Astrocyte of the cerebellum (primary cell): Measurements from ENCODE around the gene MGAT5B.

Experiments
- DNase-seq: peaks from one replicate; pipeline ENCODE4 v3.0.0-alpha.2; 2011; ENCODE audit warnings: low read depth
- H3K4me3 ChIP-seq: 2 replicates; pipeline ENCODE4 v1.5.1; 2011; ENCODE audit warnings: mild to moderate bottlenecking, low read depth, low read length, moderate library complexity
- CTCF ChIP-seq: IDR thresholded peaks from 2 replicates; pipeline ENCODE4 v1.5.1; 2012; ENCODE audit warnings: low read length, low read depth, moderate library complexity, mild to moderate bottlenecking; ENCODE audit errors: missing control alignments
- in situ Hi-C: cut with HindIII; loops from 2 replicates; pipeline ENCODE4 v1.10.0; 2017; ENCODE audit warnings: low sequenced_read_pairs

MGAT5B gene

GRCh38 chr17:76887802-76888201, 19.6 kb downstream of the MGAT5B start:
- no peak overlapping the region for H3K4me3 ChIP-seq
- peak; percentile 11 for TF ChIP-seq CTCF
- in situ Hi-C loops = no loop called here
- DNase-seq = no peak

- no peak overlapping the region for H3K4me3 ChIP-seq
- DNase-seq = no peak
- TF ChIP-seq CTCF = peak; percentile 6
- in situ Hi-C loops = no loop called here
Measured at GRCh38 chr17:76888661-76889060, 20.5 kb downstream of the MGAT5B start.

GRCh38 chr17:76889323-76889722, 21.1 kb downstream of the MGAT5B start:
- in situ Hi-C loops = no loop called here
- no peak overlapping the region for H3K4me3 ChIP-seq
- DNase-seq = no peak
- no peak for TF ChIP-seq CTCF

- DNase-seq = no peak
- TF ChIP-seq CTCF = no peak
- in situ Hi-C loops = no loop called here
- H3K4me3 ChIP-seq = no peak overlapping the region
Measured at GRCh38 chr17:76892329-76892728, 24.1 kb downstream of the MGAT5B start.

GRCh38 chr17:76893623-76894334, 25.6 kb downstream of the MGAT5B start:
- H3K4me3 ChIP-seq = no peak overlapping the region
- no peak for DNase-seq
- no peak for TF ChIP-seq CTCF
- in situ Hi-C loops = no loop called here

GRCh38 chr17:76894842-76895241, 26.6 kb downstream of the MGAT5B start:
- in situ Hi-C loops = no loop called here
- H3K4me3 ChIP-seq = no peak overlapping the region
- DNase-seq = no peak
- TF ChIP-seq CTCF = no peak
